Stomach (tissue), 9 donors: ENCODE data around the gene TERB1. TPM values are rescaled to one million over a fixed set of nuclear protein-coding genes. Genes with fewer than 3 reads are reported as not detected.
A peak's percentile ranks its signal among the peaks of the same experiment; 100 is the strongest.

Experiments
- DNase-seq, 2 donors: peaks; one replicate each; pipeline versions ENCODE4 v3.0.0 to v3.0.0-alpha.2; 2013 to 2019
- H3K27ac ChIP-seq, 5 donors: fragments of 200-600 bp in 4 of 5; sonication (generic) in 4 of 5; one replicate each; pipeline ENCODE4 v1.5.1; 2013 to 2019; ENCODE audit warnings: mild to moderate bottlenecking in 1 of 5, moderate library complexity in 1 of 5
- H3K27me3 ChIP-seq, 3 donors: fragments of 200-600 bp; sonication (generic); one replicate each; pipeline ENCODE4 v1.5.1; 2017 to 2019; ENCODE audit warnings: mixed run types in 1 of 3
- H3K36me3 ChIP-seq, 4 donors: fragments of 200-600 bp; sonication (generic); 1 replicate in 3 of 4; 2 replicates in 1 of 4; pipeline ENCODE4 v1.5.1; 2016 to 2019
- H3K4me1 ChIP-seq, 4 donors: fragments of 200-600 bp; sonication (generic); one replicate each; pipeline ENCODE4 v1.5.1; 2016 to 2019
- H3K4me3 ChIP-seq, 4 donors: fragments of 200-600 bp; sonication (generic) in 3 of 4; one replicate each; pipeline ENCODE4 v1.5.1; 2016 to 2019; ENCODE audit warnings: mild to moderate bottlenecking in 1 of 4
- H3K9me3 ChIP-seq, 4 donors: fragments of 200-600 bp; sonication (generic); one replicate each; pipeline ENCODE4 v1.5.1; 2016 to 2019
- EP300 ChIP-seq: sonication (generic); formaldehyde crosslinking; IDR thresholded peaks from one replicate; pipeline ENCODE4 v1.6.1; 2017; ENCODE audit warnings: antibody characterized with exemption
- POLR2A ChIP-seq, 4 donors: fragments of 450-650 bp; IDR thresholded peaks; one replicate each; pipeline ENCODE4 v1.6.1; 2016; ENCODE audit warnings: antibody characterized with exemption in 4 of 4, control low read depth in 2 of 4, mild to moderate bottlenecking in 1 of 4, moderate library complexity in 1 of 4
- POLR2AphosphoS5 ChIP-seq, 3 donors: sonication (generic); formaldehyde crosslinking; IDR thresholded peaks; one replicate each; pipeline ENCODE4 v1.6.1; 2016; ENCODE audit warnings: antibody characterized with exemption in 3 of 3
- WGBS, 5 donors: extraction: QIAGEN DNeasy Blood & Tissue Kit in 3 of 5; methylation state at CpG; one replicate each; pipeline versions ENCODE4 v1.1.5 to v1.1.7; 2013 to 2018; 5-methylcytosine and 5-hydroxymethylcytosine counted together
- intact Hi-C: fragments of 100-400 bp; cut with DNase I; formaldehyde crosslinking; loops from one replicate; pipeline ENCODE4 v1.15.1; 2023; ENCODE audit warnings: low total_unique reads
- polyA plus RNA-seq, 3 donors: library from polyadenylated mRNA; stranded (reverse); fragments of 200-250 nt; gene quantifications; one replicate each; pipeline ENCODE4 v1.2.3, GENCODE V29; 2013
- total RNA-seq, 5 donors: library from RNA; depleted of rRNA; stranded (reverse); fragments of >200 nt; gene quantifications; one replicate each; pipeline versions ENCODE4 v1.1.0 to v1.2.3, GENCODE V29; 2014 to 2016
- TF ChIP-seq, protein P1 (sequence below), 7 experiments: fragments of 450-650 bp in 4 of 7; fragments of 200-600 bp in 3 of 7; sonication (generic) in 3 of 7; IDR thresholded peaks; one replicate each; pipeline ENCODE4 v1.5.1; 2016 to 2019; ENCODE audit warnings: antibody characterized with exemption in 7 of 7, control low read depth in 2 of 7, mild to moderate bottlenecking in 1 of 7
- donor health status: healthy with polysubstance abuse.
- donor health status: Bipolar disorder and iron deficiency.
- donor health status: healthy.

TERB1 gene
- total and polyA plus RNA-seq, 8 donors = not detected

DNA sequence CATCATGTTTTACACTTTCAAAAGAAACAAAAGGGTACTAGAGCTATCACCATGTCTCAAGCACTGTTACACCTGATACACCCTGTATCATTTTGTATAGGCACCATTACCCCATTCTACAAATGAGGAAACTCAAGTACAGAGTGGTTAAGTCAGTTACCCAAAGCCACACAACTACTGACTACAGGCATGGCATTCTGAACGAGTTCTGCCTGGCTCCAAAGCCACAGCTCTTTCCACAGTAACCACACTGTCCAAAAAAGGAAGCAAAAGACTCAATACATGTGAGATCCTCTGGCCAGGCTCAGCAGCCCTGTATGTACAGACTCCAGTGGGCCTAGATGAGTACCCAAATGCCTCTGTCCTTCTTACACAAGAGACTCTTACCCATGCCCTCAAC lies 54.7 kb downstream of the TERB1 start:
- Histone ChIP-seq H3K27me3 (no peaks in the 10 kb centered on the region), H3K36me3 (peaks cover 41 to 76% (median 74%) of the 10 kb centered on the region in 4 donors), H3K4me3 (no peak overlapping the region), H3K4me1 (peaks cover 29 to 77% (median 53%) of the 10 kb centered on the region in 4 donors), H3K9me3 (no peaks in the 10 kb centered on the region), H3K27ac (peak overlapping the region in 1 of 5 donors; percentile 35)
- peak in 1 of 2 donors; percentile 13 for DNase-seq
- intact Hi-C loops = no loop called here
- 15 to 35% (median 18%) methylated on average over 1 of the region's 1 CpG for WGBS, 5 donors
- TF ChIP-seq EP300 (no peak), POLR2A (IDR thresholded peaks at IDR 0.05) (no peak), POLR2AphosphoS5 (IDR thresholded peaks at IDR 0.05) (no peak)
- TF ChIP-seq, protein P1, sequence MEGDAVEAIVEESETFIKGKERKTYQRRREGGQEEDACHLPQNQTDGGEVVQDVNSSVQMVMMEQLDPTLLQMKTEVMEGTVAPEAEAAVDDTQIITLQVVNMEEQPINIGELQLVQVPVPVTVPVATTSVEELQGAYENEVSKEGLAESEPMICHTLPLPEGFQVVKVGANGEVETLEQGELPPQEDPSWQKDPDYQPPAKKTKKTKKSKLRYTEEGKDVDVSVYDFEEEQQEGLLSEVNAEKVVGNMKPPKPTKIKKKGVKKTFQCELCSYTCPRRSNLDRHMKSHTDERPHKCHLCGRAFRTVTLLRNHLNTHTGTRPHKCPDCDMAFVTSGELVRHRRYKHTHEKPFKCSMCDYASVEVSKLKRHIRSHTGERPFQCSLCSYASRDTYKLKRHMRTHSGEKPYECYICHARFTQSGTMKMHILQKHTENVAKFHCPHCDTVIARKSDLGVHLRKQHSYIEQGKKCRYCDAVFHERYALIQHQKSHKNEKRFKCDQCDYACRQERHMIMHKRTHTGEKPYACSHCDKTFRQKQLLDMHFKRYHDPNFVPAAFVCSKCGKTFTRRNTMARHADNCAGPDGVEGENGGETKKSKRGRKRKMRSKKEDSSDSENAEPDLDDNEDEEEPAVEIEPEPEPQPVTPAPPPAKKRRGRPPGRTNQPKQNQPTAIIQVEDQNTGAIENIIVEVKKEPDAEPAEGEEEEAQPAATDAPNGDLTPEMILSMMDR (IDR thresholded peaks at IDR 0.05) = no peak

DNA sequence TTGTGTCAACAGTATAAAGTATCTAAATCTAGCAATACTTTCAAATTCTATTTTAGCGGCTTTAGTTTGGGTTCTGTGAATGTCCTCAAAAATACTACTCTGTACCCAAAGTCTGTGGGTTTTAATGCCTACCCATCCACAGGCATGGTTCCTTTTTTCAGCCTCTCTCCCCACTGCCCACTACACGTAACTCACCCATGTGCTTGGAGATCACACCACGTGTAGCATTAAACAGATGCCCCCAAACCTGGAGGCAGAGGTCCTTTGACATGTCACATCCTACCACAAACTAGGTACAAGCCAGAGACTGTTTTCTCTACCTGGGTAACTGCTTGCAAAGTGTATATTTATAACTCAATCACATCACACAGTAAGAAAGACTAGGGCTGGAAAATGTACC lies 55.3 kb downstream of the TERB1 start:
- TF ChIP-seq, protein P1 (IDR thresholded peaks at IDR 0.05) = no peak
- TF ChIP-seq POLR2AphosphoS5 (IDR thresholded peaks at IDR 0.05) (no peak), EP300 (no peak), POLR2A (IDR thresholded peaks at IDR 0.05) (no peak)
- intact Hi-C loops = no loop called here
- H3K4me1 ChIP-seq = peaks cover 34 to 83% (median 58%) of the 10 kb centered on the region in 4 donors
- H3K36me3 ChIP-seq = peaks cover 41 to 77% (median 75%) of the 10 kb centered on the region in 4 donors
- no peak overlapping the region for H3K27ac ChIP-seq
- no peak overlapping the region for H3K4me3 ChIP-seq
- no peaks in the 10 kb centered on the region for H3K27me3 ChIP-seq
- H3K9me3 ChIP-seq = no peaks in the 10 kb centered on the region
- 72 to 90% (median 83%) methylated on average over 3 of the region's 3 CpGs for WGBS, 5 donors
- DNase-seq = no peak

DNA sequence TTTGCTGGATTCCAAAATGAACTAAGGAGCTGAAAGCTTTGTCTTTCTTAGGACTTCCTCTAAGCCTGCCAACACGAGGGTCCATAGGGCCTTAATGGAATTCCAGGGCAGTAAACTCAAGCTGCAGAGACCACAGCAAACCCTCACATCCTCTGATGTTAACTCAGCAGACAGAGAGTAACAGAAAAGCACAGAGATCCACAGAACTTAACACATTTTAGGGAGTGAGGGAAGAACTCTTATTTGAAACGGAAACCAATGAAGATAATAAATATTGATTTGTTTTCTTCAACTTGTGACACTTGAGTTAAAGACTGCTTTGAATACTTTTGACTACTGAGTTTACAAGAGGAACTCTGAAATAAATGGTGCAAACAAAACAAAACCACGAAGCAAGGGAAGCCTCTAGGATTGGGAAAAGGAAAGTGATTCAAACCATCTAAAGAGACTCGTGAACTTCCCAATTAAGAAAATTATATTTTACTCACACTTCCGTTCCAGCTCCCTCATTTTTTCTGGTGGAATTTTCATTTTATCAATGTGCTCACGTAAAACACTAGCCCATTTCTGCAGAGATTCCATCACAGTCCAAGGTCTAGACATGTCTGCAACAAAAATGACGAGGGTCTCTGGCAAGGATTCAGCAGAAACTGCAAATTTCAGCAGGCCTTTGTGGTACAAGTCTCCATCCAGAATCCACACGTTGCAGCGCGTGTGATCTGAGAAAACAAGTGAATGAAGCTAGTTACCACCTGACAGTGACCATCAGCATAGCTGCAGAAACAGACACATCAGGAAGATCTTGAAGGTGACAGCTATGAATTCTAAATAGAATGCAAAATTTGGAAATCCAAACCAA lies 59.2 kb downstream of the TERB1 start:
- 55 to 60% (median 57%) methylated on average over 10 of the region's 10 CpGs for WGBS, 5 donors
- Histone ChIP-seq H3K4me3 (no peak overlapping the region), H3K27ac (peak overlapping the region; percentile 77 to 91 (median 84)), H3K9me3 (no peaks in the 10 kb centered on the region), H3K27me3 (no peaks in the 10 kb centered on the region), H3K4me1 (peaks cover 23 to 78% (median 46%) of the 10 kb centered on the region in 4 donors), H3K36me3 (peaks cover 28 to 93% (median 91%) of the 10 kb centered on the region in 4 donors)
- DNase-seq = peak in 1 of 2 donors; percentile 62
- intact Hi-C loops = no loop called here
- TF ChIP-seq EP300 = no peak
- no peak for TF ChIP-seq POLR2AphosphoS5 (IDR thresholded peaks at IDR 0.05)
- TF ChIP-seq, protein P1 (IDR thresholded peaks at IDR 0.05) = no peak
- TF ChIP-seq POLR2A (IDR thresholded peaks at IDR 0.05) = no peak

DNA sequence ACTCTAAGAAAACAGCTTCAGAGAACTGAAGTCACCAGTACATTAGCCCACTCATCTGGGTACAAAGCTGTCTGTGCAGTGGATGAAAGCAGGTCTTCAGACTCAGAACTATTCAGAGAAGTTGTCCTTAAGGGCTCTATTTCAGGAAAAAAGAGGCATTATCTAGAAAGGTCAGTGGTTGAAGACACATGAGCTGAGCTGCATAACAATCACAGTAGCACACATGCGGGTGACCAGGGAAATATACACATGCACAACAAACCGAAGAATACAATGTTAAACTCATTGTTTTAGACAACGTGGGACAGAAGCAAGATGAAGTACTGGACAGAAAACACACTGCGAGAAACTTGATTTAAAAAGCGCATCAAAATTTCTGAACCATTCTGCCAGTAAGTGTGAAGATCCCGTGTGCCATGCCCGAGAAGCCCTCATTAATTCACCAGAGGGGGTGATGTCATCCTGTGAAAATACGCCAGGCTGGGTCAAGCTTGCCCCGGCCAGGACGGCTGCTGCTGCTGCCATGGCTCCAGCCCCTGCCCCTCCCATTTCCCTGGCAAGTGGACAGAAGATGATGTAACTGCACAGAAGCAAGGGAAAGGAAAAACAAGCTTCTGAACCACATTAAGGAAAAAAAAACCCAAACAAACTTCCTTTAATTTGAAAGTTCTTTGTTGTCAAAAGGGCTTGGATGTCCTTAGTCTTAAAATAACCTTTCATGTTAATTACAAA lies 60.0 kb downstream of the TERB1 start:
- TF ChIP-seq EP300 (no peak), POLR2AphosphoS5 (IDR thresholded peaks at IDR 0.05) (peak; percentile 26 to 76 (median 49))
- WGBS, 5 donors = 24 to 33% (median 24%) methylated on average over 10 of the region's 10 CpGs
- H3K36me3 ChIP-seq = peaks cover 36 to 93% (median 91%) of the 10 kb centered on the region in 4 donors
- H3K4me1 ChIP-seq = peaks cover 20 to 75% (median 42%) of the 10 kb centered on the region in 4 donors
- DNase-seq = peak; percentile 91 to 95
- intact Hi-C loops = no loop called here
- no peak overlapping the region for H3K4me3 ChIP-seq
- no peaks in the 10 kb centered on the region for H3K9me3 ChIP-seq
- peak overlapping the region; percentile 74 to 90 (median 83) for H3K27ac ChIP-seq
- H3K27me3 ChIP-seq = no peaks in the 10 kb centered on the region
